Colonic mucosa (tissue), 4 donors: ENCODE data around the gene EPHB6. TPM values are rescaled to one million over a fixed set of nuclear protein-coding genes. Genes with fewer than 3 reads are reported as not detected.
A peak's percentile ranks its signal among the peaks of the same experiment; 100 is the strongest.

Experiments
- DNase-seq: peaks from one replicate; pipeline ENCODE4 v3.0.0-alpha.2; 2020
- H3K27ac ChIP-seq: fragments of 200-600 bp; one replicate; pipeline ENCODE4 v1.8.0; 2021
- H3K27me3 ChIP-seq: fragments of 200-600 bp; one replicate; pipeline ENCODE4 v1.8.0; 2021
- H3K36me3 ChIP-seq: fragments of 200-600 bp; one replicate; pipeline ENCODE4 v1.8.0; 2021
- H3K4me1 ChIP-seq: fragments of 200-600 bp; one replicate; pipeline ENCODE4 v1.8.0; 2021; ENCODE audit warnings: mild to moderate bottlenecking
- H3K4me3 ChIP-seq: fragments of 200-600 bp; one replicate; pipeline ENCODE4 v1.8.0; 2021
- H3K9ac ChIP-seq, 2 donors: one replicate each; pipeline ENCODE4 v1.7.0; 2013; ENCODE audit warnings: control low read depth in 2 of 2, low read depth in 2 of 2, low read length in 2 of 2
- H3K9me3 ChIP-seq: fragments of 200-600 bp; one replicate; pipeline ENCODE4 v1.8.0; 2021
- intact Hi-C: fragments of 100-400 bp; cut with DNase I; formaldehyde crosslinking; loops from one replicate; pipeline ENCODE4 v1.14.1; 2022
- total RNA-seq, 2 donors: library from RNA; stranded (reverse); fragmentation: NEBNext Ultra II Directional in 1 of 2; extraction: Animal tissue kit (Norgen Biotek cat#: 25700) in 1 of 2; gene quantifications; one replicate each; pipeline ENCODE4 v1.2.1, GENCODE V29; 2021
- TF ChIP-seq, protein P1 (sequence below): fragments of 200-600 bp; IDR thresholded peaks from one replicate; pipeline ENCODE4 v1.8.0; 2022; ENCODE audit warnings: antibody characterized with exemption, mild to moderate bottlenecking
- donor health status: healthy.
- donor health status: DM: no; HTN: no; CAD: no.
- donor health status: DM: no; HTN: no; CAD: no.

EPHB6 gene
- total RNA-seq, 2 donors from 2014 or later, result 1.5 to 2.3 TPM

DNA sequence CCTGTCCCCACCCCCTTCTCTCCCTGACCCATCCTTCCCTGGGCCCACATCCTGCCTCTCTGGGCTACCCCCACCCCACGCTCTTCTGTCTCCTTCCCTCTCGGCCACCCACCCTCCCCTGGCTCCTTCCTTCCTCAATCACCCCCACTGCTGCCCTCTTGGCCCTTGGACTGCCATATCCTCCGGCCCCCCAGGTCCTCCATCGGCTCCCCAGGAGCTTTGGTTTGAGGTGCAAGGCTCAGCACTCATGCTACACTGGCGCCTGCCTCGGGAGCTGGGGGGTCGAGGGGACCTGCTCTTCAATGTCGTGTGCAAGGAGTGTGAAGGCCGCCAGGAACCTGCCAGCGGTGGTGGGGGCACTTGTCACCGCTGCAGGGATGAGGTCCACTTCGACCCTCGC is 10.9 kb downstream of the EPHB6 start:
- Histone ChIP-seq H3K27me3 (no peaks in the 10 kb centered on the region), H3K4me1 (no peaks in the 10 kb centered on the region), H3K36me3 (no peaks in the 10 kb centered on the region), H3K4me3 (no peak overlapping the region), H3K9ac (no peak overlapping the region), H3K27ac (no peak overlapping the region), H3K9me3 (no peaks in the 10 kb centered on the region)
- TF ChIP-seq, protein P1, sequence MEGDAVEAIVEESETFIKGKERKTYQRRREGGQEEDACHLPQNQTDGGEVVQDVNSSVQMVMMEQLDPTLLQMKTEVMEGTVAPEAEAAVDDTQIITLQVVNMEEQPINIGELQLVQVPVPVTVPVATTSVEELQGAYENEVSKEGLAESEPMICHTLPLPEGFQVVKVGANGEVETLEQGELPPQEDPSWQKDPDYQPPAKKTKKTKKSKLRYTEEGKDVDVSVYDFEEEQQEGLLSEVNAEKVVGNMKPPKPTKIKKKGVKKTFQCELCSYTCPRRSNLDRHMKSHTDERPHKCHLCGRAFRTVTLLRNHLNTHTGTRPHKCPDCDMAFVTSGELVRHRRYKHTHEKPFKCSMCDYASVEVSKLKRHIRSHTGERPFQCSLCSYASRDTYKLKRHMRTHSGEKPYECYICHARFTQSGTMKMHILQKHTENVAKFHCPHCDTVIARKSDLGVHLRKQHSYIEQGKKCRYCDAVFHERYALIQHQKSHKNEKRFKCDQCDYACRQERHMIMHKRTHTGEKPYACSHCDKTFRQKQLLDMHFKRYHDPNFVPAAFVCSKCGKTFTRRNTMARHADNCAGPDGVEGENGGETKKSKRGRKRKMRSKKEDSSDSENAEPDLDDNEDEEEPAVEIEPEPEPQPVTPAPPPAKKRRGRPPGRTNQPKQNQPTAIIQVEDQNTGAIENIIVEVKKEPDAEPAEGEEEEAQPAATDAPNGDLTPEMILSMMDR, result no peak
- intact Hi-C loops, result no loop called here
- no peak for DNase-seq

DNA sequence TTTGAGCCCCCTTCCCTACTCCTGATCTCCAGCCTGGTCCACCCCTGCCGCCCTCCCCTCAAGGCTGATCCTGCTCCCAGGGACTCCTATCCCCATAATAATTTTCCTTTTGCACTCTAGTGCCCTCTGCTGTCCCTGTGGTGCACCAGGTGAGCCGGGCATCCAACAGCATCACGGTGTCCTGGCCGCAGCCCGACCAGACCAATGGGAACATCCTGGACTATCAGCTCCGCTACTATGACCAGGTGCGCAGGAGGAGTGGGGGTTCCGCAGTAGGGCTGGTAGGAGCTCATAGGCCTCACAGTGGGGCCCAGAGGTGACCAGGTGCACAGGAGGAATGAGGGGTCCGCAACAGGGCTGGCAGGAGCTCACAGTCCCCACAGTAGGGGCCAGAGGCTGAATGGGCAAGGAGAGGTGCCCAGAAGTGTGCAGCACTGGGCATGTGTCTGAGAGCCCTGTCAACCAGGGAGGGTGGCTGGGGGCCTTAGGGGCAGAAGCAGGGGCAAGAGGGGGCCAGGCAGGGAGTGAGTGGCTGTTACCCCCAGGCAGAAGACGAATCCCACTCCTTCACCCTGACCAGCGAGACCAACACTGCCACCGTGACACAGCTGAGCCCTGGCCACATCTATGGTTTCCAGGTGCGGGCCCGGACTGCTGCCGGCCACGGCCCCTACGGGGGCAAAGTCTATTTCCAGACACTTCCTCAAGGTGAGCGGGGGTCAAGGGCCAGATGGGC is 11.7 kb downstream of the EPHB6 start:
- peak; percentile 45 for DNase-seq
- Histone ChIP-seq H3K4me3 (no peak overlapping the region), H3K9ac (no peak overlapping the region), H3K27ac (no peak overlapping the region), H3K9me3 (no peaks in the 10 kb centered on the region), H3K4me1 (no peaks in the 10 kb centered on the region), H3K36me3 (no peaks in the 10 kb centered on the region), H3K27me3 (no peaks in the 10 kb centered on the region)
- intact Hi-C loops, result no loop called here
- TF ChIP-seq, protein P1, result peak; percentile 49

DNA sequence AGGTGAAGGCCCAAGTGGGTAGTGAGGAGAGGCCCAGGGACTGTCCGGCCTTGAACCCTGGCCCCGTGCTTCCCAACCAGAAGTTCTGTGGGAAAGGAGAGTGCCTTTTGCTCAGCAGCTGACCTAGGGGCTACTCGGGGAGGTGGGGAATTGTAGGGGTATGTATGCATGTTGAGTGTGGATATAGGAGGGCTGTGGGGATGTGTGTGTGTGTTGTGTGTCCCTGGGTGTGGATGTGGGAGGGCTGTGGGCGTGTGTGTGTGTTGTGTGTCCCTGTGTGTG is 12.2 kb downstream of the EPHB6 start:
- Histone ChIP-seq H3K4me3 (no peak overlapping the region), H3K27me3 (no peaks in the 10 kb centered on the region), H3K27ac (no peak overlapping the region), H3K4me1 (no peaks in the 10 kb centered on the region), H3K9ac (no peak overlapping the region), H3K36me3 (no peaks in the 10 kb centered on the region), H3K9me3 (no peaks in the 10 kb centered on the region)
- TF ChIP-seq, protein P1, result no peak
- DNase-seq, result no peak
- intact Hi-C loops, result no loop called here

DNA sequence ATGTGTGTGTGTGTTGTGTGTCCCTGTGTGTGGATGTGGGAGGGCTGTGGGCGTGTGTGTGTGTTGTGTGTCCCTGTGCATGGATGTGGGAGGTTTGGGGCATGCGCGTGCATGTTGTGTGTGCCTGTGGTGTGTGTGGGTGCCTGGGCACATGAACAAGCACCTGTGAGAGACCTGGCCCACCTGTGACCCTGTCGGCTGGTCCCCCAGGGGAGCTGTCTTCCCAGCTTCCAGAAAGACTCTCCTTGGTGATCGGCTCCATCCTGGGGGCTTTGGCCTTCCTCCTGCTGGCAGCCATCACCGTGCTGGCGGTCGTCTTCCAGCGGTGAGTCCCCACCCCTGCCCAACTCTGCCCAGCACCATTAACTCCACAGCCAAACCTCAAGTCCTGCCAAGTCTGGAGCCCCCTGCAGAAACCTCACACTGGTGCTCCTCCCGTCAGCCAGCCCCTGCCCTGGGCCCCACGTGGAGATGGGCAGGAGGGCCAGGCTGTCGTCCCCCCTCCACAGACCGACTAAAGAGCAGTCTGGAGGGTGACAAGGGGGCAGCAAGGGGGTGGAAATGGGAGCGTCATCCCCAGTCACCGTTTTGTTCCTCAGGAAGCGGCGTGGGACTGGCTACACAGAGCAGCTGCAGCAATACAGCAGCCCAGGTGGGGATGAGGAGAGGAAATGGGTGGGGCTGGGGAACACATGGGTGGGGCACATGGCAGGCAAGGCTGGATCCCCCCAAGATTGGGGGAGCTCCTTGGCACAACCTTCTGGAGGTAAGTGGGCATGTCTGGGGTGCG is 12.7 kb downstream of the EPHB6 start:
- H3K27me3 ChIP-seq, result no peaks in the 10 kb centered on the region
- H3K36me3 ChIP-seq, result no peaks in the 10 kb centered on the region
- H3K9me3 ChIP-seq, result no peaks in the 10 kb centered on the region
- TF ChIP-seq, protein P1, result no peak
- peak; percentile 13 for DNase-seq
- intact Hi-C loops, result no loop called here
- H3K9ac ChIP-seq, result no peak overlapping the region
- no peak overlapping the region for H3K27ac ChIP-seq
- H3K4me3 ChIP-seq, result no peak overlapping the region
- no peaks in the 10 kb centered on the region for H3K4me1 ChIP-seq

DNA sequence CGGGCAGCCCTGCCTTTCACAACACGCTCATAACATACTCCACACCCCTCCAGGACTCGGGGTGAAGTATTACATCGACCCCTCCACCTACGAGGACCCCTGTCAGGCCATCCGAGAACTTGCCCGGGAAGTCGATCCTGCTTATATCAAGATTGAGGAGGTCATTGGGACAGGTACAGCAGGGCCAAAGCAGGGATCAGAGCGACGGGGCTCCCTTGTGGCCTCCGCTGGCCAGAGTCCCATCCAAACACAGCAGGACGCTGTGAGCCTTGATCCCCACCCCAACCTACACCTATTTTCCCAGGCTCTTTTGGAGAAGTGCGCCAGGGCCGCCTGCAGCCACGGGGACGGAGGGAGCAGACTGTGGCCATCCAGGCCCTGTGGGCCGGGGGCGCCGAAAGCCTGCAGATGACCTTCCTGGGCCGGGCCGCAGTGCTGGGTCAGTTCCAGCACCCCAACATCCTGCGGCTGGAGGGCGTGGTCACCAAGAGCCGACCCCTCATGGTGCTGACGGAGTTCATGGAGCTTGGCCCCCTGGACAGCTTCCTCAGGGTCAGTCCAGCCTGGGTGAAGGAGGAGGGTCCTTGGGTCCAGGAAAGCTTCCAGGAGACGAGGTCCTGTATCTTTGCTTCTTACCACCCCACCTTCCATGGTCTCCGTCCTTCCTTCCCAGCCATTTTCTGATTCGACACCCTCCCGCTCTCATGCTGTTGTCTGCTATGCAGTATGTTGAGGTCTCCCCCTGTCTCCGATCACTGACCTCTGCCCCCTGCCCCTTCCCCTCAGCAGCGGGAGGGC is 13.5 kb downstream of the EPHB6 start:
- DNase-seq, result peak; percentile 14
- Histone ChIP-seq H3K27me3 (no peaks in the 10 kb centered on the region), H3K4me3 (no peak overlapping the region), H3K9me3 (no peaks in the 10 kb centered on the region), H3K36me3 (no peaks in the 10 kb centered on the region), H3K27ac (no peak overlapping the region), H3K9ac (no peak overlapping the region), H3K4me1 (no peaks in the 10 kb centered on the region)
- intact Hi-C loops, result no loop called here
- TF ChIP-seq, protein P1, result no peak
